Calu3 (cell line): ENCODE measurements around the gene MARCHF10. TPM values are rescaled to one million over a fixed set of nuclear protein-coding genes. Genes with fewer than 3 reads are reported as not detected.

ENCODE experiments used
- BruUV-seq: library from RNA; stranded (reverse); fragments of 400-500 nt; replicated peaks from 2 replicates; lab custom pipeline; 2021; lab: Mats Ljungman, UMichigan
- CTCF ChIA-PET: fragments of 300-600 bp; sonication (Branson Sonifier 250); formaldehyde crosslinking; loops from one replicate; lab custom pipeline; 2022; ENCODE audit warnings: antibody characterized with exemption; lab: Charles Lee
- DNase-seq: peaks from one replicate; pipeline ENCODE4 v3.0.0; 2022
- H3K27ac Mint-ChIP-seq: one replicate; pipeline ENCODE4 v1.8.0; 2022; ENCODE audit warnings: mixed read lengths; ENCODE audit not compliant: unreplicated experiment
- H3K27me3 Mint-ChIP-seq: one replicate; pipeline ENCODE4 v1.8.0; 2022; ENCODE audit warnings: mixed read lengths; ENCODE audit not compliant: unreplicated experiment
- H3K36me3 Mint-ChIP-seq: one replicate; pipeline ENCODE4 v1.8.0; 2022; ENCODE audit warnings: mild to moderate bottlenecking, moderate library complexity, mixed read lengths; ENCODE audit not compliant: insufficient read depth, unreplicated experiment
- H3K4me1 Mint-ChIP-seq: one replicate; pipeline ENCODE4 v1.8.0; 2022; ENCODE audit warnings: mild to moderate bottlenecking, low read depth, mixed read lengths; ENCODE audit not compliant: unreplicated experiment
- H3K4me3 Mint-ChIP-seq: one replicate; pipeline ENCODE4 v1.8.0; 2022; ENCODE audit warnings: mild to moderate bottlenecking, low read depth, moderate library complexity, mixed read lengths; ENCODE audit not compliant: unreplicated experiment
- H3K9me3 Mint-ChIP-seq: one replicate; pipeline ENCODE4 v1.8.0; 2022; ENCODE audit warnings: low read depth, mixed read lengths; ENCODE audit not compliant: unreplicated experiment
- CTCF ChIP-seq: fragments of 200-600 bp; IDR thresholded peaks from one replicate; pipeline ENCODE4 v1.8.0; 2022; ENCODE audit warnings: antibody characterized with exemption; ENCODE audit not compliant: unreplicated experiment
- intact Hi-C: fragments of 100-400 bp; cut with micrococcal nuclease; formaldehyde crosslinking; loops from one replicate; pipeline ENCODE4 v1.10.0; 2022; ENCODE audit not compliant: unreplicated experiment
- total RNA-seq: library from RNA; stranded (reverse); gene quantifications from 2 replicates; pipeline ENCODE4 v1.2.3, GENCODE V29; 2022

MARCHF10 gene
- total RNA-seq, 1 experiment from 2014 or later, result not detected

GRCh38 chr17:62751060-62751691, 56.9 kb downstream of the MARCHF10 start:
- DNase-seq, result no peak
- no peak overlapping the region for H3K4me3 Mint-ChIP-seq
- CTCF ChIA-PET, result no interaction called here

GRCh38 chr17:62750631-62751051, 57.5 kb downstream of the MARCHF10 start:
- CTCF ChIA-PET, result no interaction called here
- no peak for DNase-seq
- Mint-ChIP-seq H3K4me3 (no peak overlapping the region), H3K36me3 (no peaks in the 10 kb centered on the region), H3K27ac (no peak overlapping the region), H3K9me3 (no peaks in the 10 kb centered on the region), H3K4me1 (no peaks in the 10 kb centered on the region), H3K27me3 (peaks cover 27% of the 10 kb centered on the region)
- BruUV-seq, result no TSS peak
- no peak for TF ChIP-seq CTCF
- intact Hi-C loops, result no loop called here

More at GRCh38 chr17:62751060-62751691, 56.9 kb downstream of the MARCHF10 start:
- Mint-ChIP-seq H3K9me3 (no peaks in the 10 kb centered on the region), H3K27me3 (peaks cover 27% of the 10 kb centered on the region), H3K4me1 (no peaks in the 10 kb centered on the region), H3K27ac (no peak overlapping the region), H3K36me3 (no peaks in the 10 kb centered on the region)
- no TSS peak for BruUV-seq
- no peak for TF ChIP-seq CTCF
- intact Hi-C loops, result no loop called here

GRCh38 chr17:62749926-62750325, 58.2 kb downstream of the MARCHF10 start:
- CTCF ChIA-PET, result no interaction called here
- Mint-ChIP-seq H3K36me3 (no peaks in the 10 kb centered on the region), H3K4me1 (no peaks in the 10 kb centered on the region), H3K27ac (no peak overlapping the region), H3K4me3 (no peak overlapping the region), H3K9me3 (no peaks in the 10 kb centered on the region), H3K27me3 (peaks cover 27% of the 10 kb centered on the region)
- intact Hi-C loops, result no loop called here
- no peak for DNase-seq
- no peak for TF ChIP-seq CTCF
- BruUV-seq, result no TSS peak

GRCh38 chr17:62746941-62747340, 61.2 kb downstream of the MARCHF10 start:
- Mint-ChIP-seq H3K4me1 (no peaks in the 10 kb centered on the region), H3K27ac (no peak overlapping the region), H3K27me3 (peaks cover 14% of the 10 kb centered on the region), H3K9me3 (no peaks in the 10 kb centered on the region), H3K4me3 (no peak overlapping the region), H3K36me3 (no peaks in the 10 kb centered on the region)
- CTCF ChIA-PET, result no interaction called here
- intact Hi-C loops, result no loop called here
- no TSS peak for BruUV-seq
- DNase-seq, result no peak
- no peak for TF ChIP-seq CTCF
